Skeletal muscle satellite cell (primary cell): ENCODE results near the gene USP24.
"Not testable (repeated sequence)": the region's sequence is repeated elsewhere in the genome, so short reads cannot be mapped to it uniquely, and the experiment has no call there.

Source experiments
- H3K27me3 ChIP-seq: 2 replicates; pipeline ENCODE4 v1.7.0; 2013; ENCODE audit warnings: low read length; ENCODE audit not compliant: control insufficient read depth, insufficient read depth
- H3K36me3 ChIP-seq: 2 replicates; pipeline ENCODE4 v1.7.0; 2013; ENCODE audit warnings: mild to moderate bottlenecking, control low read depth, low read length; ENCODE audit not compliant: insufficient read depth
- H3K4me1 ChIP-seq: 2 replicates; pipeline ENCODE4 v1.7.0; 2013; ENCODE audit warnings: low read length; ENCODE audit not compliant: control insufficient read depth, insufficient read depth
- H3K4me2 ChIP-seq: 2 replicates; pipeline ENCODE4 v1.7.0; 2013; ENCODE audit warnings: mild to moderate bottlenecking, low read length
- H3K4me3 ChIP-seq: 2 replicates; pipeline ENCODE4 v1.7.0; 2013; ENCODE audit warnings: low read length
- H3K9ac ChIP-seq: 2 replicates; pipeline ENCODE4 v1.7.0; 2013; ENCODE audit warnings: mild to moderate bottlenecking, low read depth, low read length, moderate library complexity
- H3K9me3 ChIP-seq: replicated peaks from 2 replicates; pipeline ENCODE4 v1.7.0; 2013; ENCODE audit warnings: mild to moderate bottlenecking, control low read depth, low read length

The USP24 gene

DNA sequence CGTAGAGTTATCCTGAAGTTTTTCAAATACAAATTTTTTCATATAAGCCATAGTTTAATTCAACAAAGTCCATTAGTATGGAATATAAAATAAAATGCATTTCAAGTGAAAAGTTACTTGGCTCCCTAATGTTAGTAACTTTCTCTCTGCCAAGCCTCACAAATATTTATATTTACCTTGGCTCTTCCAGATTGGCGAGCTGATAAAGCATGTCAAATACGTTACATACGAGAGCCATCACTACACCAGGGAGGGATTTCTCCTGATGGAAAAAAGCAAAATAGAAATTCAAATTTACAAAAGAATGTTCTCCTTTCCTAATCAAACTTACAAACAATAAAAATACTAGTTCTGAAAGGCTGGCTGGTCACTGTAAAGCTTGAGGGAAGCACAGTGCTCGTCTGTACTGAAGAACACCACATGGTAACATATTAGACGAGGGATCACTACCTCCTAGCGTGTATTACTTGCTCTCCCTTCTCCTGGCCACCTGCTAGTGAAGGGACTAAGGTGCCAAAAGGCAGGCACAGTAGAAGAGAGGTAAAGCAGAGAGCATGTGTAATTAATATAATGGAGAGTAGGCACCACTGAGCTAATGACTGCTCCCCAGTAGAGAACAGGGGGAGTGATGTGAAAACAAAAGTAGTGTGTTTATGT lies 80.9 kb downstream of the USP24 start:
- H3K9ac ChIP-seq, result no peak overlapping the region
- H3K4me1 ChIP-seq, result peaks cover 26% of the 10 kb centered on the region
- H3K9me3 ChIP-seq, result no peaks in the 10 kb centered on the region
- H3K4me2 ChIP-seq, result no peak overlapping the region
- H3K36me3 ChIP-seq, result peaks cover 76% of the 10 kb centered on the region
- H3K4me3 ChIP-seq, result no peak overlapping the region
- H3K27me3 ChIP-seq, result no peaks in the 10 kb centered on the region

DNA sequence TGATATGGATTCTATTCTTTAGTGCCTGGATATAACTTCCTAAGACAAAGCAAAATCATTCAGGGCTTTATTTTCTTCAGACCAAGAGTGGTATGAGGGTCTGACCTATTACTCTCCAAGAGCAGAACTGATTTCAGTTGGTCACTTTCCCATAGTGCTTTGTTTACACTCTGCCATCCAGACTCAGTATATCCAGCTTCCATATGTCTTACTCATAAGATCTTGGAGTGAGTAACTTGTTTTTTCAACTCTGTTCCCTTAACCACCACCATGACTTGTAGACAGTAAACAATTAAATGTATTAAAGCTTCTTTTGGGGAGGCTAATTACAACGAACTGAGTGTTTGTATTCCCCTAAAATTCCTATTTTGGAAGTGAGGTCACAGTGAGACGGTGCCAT lies 83.4 kb downstream of the USP24 start:
- H3K36me3 ChIP-seq, result peaks cover 68% of the 10 kb centered on the region
- peaks cover 37% of the 10 kb centered on the region for H3K4me1 ChIP-seq
- no peaks in the 10 kb centered on the region for H3K9me3 ChIP-seq
- H3K4me3 ChIP-seq, result no peak overlapping the region
- H3K9ac ChIP-seq, result no peak overlapping the region
- H3K4me2 ChIP-seq, result peak overlapping the region; percentile 11
- no peaks in the 10 kb centered on the region for H3K27me3 ChIP-seq

DNA sequence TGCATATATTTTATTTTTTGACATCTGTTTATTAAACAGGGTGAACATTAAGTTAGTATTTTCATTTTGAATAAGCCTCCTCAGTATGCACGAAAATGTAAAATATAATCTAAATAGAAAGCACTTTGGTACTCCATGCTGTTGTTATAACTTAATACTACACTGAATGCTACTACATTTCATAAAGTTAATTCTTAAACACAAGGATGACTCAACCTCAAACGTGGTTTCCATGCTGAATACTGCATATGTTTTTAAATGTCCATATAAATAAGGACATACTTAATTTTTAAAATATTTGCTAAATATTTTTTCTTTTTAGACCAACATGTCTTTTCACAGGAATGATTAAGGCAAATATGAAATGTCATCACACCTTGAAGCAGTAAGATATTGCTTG lies 83.9 kb downstream of the USP24 start:
- H3K9me3 ChIP-seq, result no peaks in the 10 kb centered on the region
- H3K9ac ChIP-seq, result no peak overlapping the region
- no peak overlapping the region for H3K4me3 ChIP-seq
- peaks cover 37% of the 10 kb centered on the region for H3K4me1 ChIP-seq
- H3K4me2 ChIP-seq, result peak overlapping the region; percentile 8
- no peaks in the 10 kb centered on the region for H3K27me3 ChIP-seq
- H3K36me3 ChIP-seq, result peaks cover 63% of the 10 kb centered on the region

DNA sequence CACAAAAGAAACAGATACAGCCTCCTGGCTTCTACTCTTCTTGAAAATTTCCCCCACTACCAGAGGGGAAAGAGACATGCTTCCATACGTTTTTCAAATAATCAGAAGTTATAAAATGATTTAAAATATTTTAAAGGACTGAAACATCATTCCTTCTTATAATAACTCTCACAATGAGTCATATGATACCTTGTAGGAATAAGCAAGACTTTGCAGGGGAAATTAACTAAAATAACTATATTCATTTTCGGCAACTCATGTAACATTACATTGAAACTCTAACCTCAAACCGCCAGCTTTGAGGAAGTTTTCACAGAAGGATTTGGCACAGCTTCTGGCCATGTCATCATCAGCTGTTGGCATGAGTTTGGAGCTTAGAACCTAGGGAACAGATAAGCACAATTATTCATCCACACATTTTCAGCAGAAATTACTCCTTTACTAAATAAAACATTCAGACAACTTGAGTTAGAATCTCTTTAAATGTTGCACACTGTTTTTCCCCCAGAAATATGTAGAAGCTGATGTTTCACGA lies 85.9 kb downstream of the USP24 start:
- Histone ChIP-seq H3K4me1 (peaks cover 37% of the 10 kb centered on the region), H3K27me3 (no peaks in the 10 kb centered on the region), H3K36me3 (peaks cover 63% of the 10 kb centered on the region), H3K4me3 (no peak overlapping the region), H3K9ac (no peak overlapping the region), H3K9me3 (no peaks in the 10 kb centered on the region), H3K4me2 (peak overlapping the region; percentile 19)

DNA sequence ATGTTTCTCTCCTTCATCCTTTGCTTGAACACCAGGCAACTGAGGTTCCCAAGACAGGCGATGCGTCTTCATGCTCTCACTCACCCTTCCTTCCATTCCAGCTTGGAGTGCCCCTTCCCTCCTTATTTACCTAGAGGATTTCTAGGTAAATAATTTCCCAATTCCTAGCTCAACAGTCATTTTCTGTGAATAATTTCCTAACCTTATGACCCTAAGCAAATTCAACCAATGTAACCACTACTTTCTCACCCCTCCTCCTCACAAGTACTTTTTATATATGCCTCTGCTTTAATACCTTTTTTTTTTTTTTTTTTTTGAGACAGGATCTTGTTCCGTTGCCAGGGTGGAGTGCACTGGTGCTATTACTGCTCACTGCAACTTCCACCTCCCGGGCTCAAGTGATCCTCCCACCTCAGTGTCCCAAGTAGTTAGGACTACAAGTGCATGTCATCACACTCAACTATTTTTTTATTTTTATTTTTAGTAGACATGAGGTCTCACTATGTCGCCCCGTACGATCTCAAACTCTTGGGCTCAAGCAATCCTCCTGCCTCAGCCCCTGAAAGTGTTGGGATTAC lies 86.7 kb downstream of the USP24 start:
- Histone ChIP-seq H3K4me1 (peaks cover 37% of the 10 kb centered on the region), H3K36me3 (peaks cover 70% of the 10 kb centered on the region), H3K4me2 (no peak overlapping the region), H3K4me3 (no peak overlapping the region), H3K9ac (no peak overlapping the region), H3K27me3 (no peaks in the 10 kb centered on the region), H3K9me3 (no peaks in the 10 kb centered on the region)

DNA sequence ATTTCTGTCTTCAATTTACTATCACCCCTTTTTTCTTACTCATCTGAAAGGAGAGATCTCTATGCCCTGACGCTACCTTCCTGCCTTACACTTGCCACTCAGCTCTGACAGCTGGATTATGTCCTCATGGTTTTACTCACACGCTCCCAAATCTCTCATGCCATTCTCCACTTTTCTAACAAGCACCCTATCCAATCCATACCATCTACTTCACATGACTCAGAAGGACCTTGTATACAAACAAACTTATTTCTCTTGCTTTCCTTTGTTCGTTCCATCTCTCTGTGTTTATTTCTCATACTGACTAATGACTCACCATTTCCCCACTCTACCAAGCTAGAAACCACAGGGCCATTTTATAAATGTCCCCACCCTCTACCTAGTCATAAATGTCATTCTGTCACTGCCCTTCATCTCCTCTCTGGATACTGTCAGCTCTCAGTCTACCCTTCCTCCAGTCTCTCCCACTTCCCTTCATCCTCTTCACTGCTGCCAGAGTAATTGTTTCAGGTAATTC lies 87.3 kb downstream of the USP24 start:
- Histone ChIP-seq H3K4me3 (no peak overlapping the region), H3K9ac (no peak overlapping the region), H3K9me3 (no peaks in the 10 kb centered on the region), H3K27me3 (no peaks in the 10 kb centered on the region), H3K4me2 (no peak overlapping the region), H3K4me1 (peaks cover 37% of the 10 kb centered on the region), H3K36me3 (peaks cover 74% of the 10 kb centered on the region)

DNA sequence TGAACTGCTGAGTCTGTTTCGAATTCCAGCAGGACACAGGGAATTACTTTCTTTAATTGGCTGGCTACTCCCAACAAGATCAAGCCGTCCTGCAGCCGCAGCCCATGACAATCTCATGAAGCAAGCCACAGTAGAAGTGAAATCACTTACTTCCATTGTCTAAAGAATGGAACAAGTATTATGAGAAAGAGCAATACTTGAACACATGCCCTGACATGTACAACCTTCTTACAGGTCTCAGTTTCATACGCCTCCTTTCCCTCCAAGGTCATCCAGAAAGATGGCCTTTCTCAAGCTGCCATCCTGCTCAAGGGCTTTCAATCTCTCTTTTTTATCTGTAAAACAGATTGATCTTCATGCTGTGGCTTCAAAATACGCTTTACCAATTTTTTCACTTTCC lies 90.7 kb downstream of the USP24 start:
- Histone ChIP-seq H3K9me3 (no peaks in the 10 kb centered on the region), H3K27me3 (no peaks in the 10 kb centered on the region), H3K4me3 (no peak overlapping the region), H3K4me1 (peaks cover 13% of the 10 kb centered on the region), H3K36me3 (peaks cover 72% of the 10 kb centered on the region), H3K4me2 (no peak overlapping the region), H3K9ac (no peak overlapping the region)

DNA sequence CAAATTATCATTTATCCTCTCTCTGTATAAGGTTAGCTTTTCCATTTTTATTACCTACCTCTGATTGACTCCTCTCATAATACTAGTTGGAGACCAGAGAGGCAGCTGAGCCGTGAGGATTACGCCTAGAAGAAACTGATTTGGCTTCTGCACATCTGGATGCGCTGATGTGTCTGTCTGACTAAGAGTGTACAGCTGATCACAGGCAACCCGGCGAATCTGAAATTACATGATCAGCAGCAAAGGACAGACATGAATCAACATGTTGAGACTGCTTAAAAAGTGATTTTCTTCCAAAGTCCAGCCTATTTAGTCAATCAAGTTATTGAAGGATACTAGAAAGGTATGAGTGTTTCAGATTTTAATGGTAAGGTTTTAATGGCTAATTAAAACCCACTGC lies 94.6 kb downstream of the USP24 start:
- H3K9ac ChIP-seq, result no peak overlapping the region
- H3K27me3 ChIP-seq, result no peaks in the 10 kb centered on the region
- H3K36me3 ChIP-seq, result peaks cover 71% of the 10 kb centered on the region
- no peak overlapping the region for H3K4me2 ChIP-seq
- no peaks in the 10 kb centered on the region for H3K4me1 ChIP-seq
- no peak overlapping the region for H3K4me3 ChIP-seq
- no peaks in the 10 kb centered on the region for H3K9me3 ChIP-seq

DNA sequence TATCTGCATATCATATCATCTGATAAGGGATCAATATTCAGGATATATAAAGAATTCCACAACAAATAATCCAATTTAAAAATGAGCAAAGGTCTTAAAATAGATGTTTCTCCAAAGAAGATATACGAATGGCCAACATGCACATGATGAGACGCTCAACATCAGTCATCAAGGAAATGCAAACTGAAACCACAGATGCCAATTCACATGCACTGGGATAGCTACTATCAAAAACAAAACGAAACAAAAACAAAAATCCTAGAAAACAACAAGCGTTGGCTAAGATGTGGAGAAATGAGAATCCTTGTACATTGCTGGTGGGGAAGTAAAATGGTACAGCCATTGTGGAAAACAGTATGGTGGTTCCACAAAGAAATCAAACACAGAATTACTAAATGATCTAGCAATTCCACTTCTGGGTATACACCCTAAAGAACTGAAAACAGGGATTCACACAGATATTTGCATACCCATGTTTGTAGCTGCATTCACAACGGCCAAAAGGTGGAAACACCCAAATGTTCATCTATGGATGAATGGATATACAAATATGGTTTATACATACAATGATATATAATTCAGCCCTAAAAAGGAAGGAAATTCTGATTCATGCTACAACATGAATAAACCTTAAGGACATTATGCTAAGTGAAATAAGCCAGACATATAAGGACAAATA lies 96.4 kb downstream of the USP24 start:
- Histone ChIP-seq H3K9ac (no peak overlapping the region), H3K4me2 (no peak overlapping the region), H3K4me1 (no peaks in the 10 kb centered on the region), H3K27me3 (no peaks in the 10 kb centered on the region), H3K4me3 (no peak overlapping the region), H3K9me3 (no peaks in the 10 kb centered on the region), H3K36me3 (peaks cover 60% of the 10 kb centered on the region)

DNA sequence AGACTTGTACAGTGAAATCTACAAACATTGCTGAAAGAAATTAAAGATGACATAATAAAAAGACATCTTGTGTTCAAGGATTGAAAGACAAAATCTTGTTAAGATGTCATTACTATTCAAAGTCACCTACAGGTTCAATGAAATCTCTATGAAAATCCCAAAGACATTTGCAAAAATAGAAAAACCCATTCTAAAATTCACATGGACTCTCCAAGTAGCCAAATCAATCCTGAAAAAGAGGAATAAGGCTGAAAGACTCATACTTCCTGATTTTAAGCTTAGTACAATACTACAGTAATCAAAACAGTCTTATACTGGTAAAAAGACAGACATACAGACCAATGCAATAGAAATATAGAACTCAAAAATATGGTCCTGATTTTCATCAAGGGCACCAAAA lies 97.2 kb downstream of the USP24 start:
- no peaks in the 10 kb centered on the region for H3K27me3 ChIP-seq
- H3K4me1 ChIP-seq, result no peaks in the 10 kb centered on the region
- H3K9me3 ChIP-seq, result no peaks in the 10 kb centered on the region
- no peak overlapping the region for H3K9ac ChIP-seq
- H3K4me3 ChIP-seq, result no peak overlapping the region
- H3K36me3 ChIP-seq, result peaks cover 54% of the 10 kb centered on the region
- no peak overlapping the region for H3K4me2 ChIP-seq

DNA sequence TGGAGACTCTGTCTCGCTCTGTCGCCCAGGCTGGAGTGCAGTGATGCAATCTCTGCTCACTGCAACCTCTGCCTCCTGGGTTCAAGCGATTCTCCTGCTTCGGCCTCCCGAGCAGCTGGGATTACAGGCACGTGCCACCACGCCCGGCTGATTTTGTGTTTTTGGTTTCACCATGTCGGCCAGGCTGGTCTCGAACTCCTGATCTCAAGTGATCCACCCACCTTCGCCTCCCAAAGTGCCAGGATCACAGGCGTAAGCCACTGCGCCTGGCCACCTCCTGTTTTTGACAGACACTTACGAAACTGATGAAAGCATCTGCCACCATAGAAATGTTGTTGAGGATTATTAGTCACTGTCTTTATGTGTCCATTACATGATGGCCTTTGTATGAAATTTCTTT lies 106.2 kb downstream of the USP24 start:
- peaks cover 58% of the 10 kb centered on the region for H3K36me3 ChIP-seq
- not testable (repeated sequence) for H3K9me3 ChIP-seq, H3K4me3 ChIP-seq, H3K4me2 ChIP-seq, H3K27me3 ChIP-seq, H3K4me1 ChIP-seq, H3K9ac ChIP-seq
